Stimulated activated naive CD8-positive, alpha-beta T cell treated with anti-CD3 and anti-CD28 coated beads, Interleukin-15, Interleukin-2, amounts not matched to agents 100 ng/mL and 50 ng/mL, for 24 hours (primary cell): ENCODE results near the gene DSTYK.
A peak's percentile ranks its signal among the peaks of the same experiment; 100 is the strongest.

Experiments
- H3K27ac Mint-ChIP-seq: one replicate; pipeline ENCODE4 v1.8.0; 2021; ENCODE audit warnings: mild to moderate bottlenecking, mixed read lengths
- H3K27me3 Mint-ChIP-seq: one replicate; pipeline ENCODE4 v1.8.0; 2021; ENCODE audit warnings: mixed read lengths
- H3K36me3 Mint-ChIP-seq: one replicate; pipeline ENCODE4 v1.8.0; 2021; ENCODE audit warnings: low read depth, mixed read lengths
- H3K4me1 Mint-ChIP-seq: one replicate; pipeline ENCODE4 v1.8.0; 2021; ENCODE audit warnings: low read depth, mixed read lengths
- H3K4me3 Mint-ChIP-seq: one replicate; pipeline ENCODE4 v1.8.0; 2021; ENCODE audit warnings: mild to moderate bottlenecking, mixed read lengths
- H3K9me3 Mint-ChIP-seq: one replicate; pipeline ENCODE4 v1.8.0; 2021; ENCODE audit warnings: mixed read lengths

Gene DSTYK

DNA sequence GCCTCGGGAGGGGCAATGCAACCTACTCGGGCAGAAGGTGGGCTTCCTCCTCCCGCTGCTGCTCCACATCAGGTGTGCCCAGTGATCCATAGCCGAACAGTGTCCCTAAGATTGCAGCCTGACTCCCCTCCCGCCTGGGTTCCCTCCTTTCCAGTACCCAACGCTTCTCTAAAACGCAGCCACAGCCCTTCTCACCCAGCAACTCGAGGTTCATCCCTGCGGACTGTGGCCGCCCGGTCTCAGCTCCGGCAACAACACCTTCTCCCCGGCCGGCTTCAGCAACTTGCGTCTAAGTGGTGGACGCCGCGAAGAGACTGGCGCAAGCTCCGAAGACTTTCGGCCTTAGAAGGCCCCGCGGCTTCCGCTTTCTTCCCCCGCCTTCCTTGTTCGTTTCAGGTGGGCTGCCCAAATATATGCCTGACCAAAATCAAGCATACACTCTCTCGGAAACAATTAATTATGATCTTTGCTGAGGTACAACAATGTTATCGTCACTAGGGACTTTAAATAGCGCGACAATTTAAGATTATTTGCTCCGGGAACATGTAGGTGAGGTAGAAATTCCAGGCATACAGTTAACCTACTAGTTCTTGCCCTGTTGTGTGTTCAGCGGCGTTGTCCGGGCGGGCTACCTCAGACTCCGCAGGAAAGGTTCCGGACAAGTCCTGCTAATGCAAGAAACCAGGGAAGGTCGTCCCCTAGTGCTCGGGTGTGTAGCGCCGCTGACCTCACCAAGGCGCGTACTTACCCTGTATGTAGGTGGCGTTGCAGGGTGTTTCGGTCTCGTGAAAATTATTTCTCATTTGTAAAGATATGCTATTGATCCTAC lies 89.6 kb downstream of the DSTYK start, which contains the start of gene RBBP5:
TSS of gene RBBP5 (minus strand) at position 319 of the 829 bp plus-strand sequence. CDS start at position 214, 105 bp downstream.
- H3K27ac Mint-ChIP-seq = peak within 1 kb of the TSS; percentile 100
- H3K9me3 Mint-ChIP-seq = no peaks in the 10 kb centered on the region
- H3K27me3 Mint-ChIP-seq = no peaks in the 10 kb centered on the region
- H3K4me1 Mint-ChIP-seq = peaks cover 46% of the 10 kb centered on the region
- peaks cover 17% of the 10 kb centered on the region for H3K36me3 Mint-ChIP-seq
- H3K4me3 Mint-ChIP-seq = peak within 1 kb of the TSS; percentile 95

DNA sequence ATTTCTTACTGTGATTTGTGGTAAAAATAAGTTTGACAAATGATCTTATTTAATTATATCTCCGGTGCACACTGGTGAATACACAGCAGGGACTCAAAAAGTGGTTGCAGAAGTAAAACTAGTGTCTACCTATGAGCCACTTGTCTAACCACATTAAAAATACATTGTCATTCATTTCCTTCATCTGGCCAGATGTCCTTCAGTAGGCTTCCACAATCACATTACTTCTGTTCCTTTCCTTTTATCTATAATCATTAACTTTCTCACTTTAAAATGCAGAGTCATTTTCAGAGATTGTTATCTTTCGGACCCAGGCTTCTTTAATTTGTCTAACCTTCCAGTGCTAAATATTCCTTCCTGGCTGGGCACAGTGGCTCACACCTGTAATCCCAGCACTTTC lies 92.8 kb downstream of the DSTYK start:
- Mint-ChIP-seq H3K27ac (peak overlapping the region; percentile 47), H3K4me1 (peaks cover 51% of the 10 kb centered on the region), H3K4me3 (no peak overlapping the region), H3K36me3 (peaks cover 32% of the 10 kb centered on the region), H3K9me3 (no peaks in the 10 kb centered on the region), H3K27me3 (no peaks in the 10 kb centered on the region)

DNA sequence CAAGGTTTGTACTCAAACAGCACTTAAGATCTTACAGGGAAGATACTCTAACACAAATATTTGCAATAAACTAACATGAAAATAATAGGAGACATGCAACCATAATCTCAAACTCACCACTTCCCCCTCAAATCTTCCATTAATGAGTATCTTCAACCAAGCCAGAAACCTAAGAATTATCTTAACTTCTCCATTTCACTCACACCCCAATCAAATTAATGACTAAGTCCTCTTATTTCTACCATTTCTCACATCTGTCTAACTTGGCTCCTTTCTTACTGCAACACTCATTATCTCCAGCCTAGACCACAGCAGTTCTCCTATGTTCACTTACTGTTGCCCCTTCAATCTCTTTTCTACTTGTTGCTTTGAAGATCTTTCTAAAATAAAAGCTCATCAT lies 100.1 kb downstream of the DSTYK start:
- Mint-ChIP-seq H3K27me3 (no peaks in the 10 kb centered on the region), H3K36me3 (peaks cover 45% of the 10 kb centered on the region), H3K27ac (peak overlapping the region; percentile 0), H3K4me3 (no peak overlapping the region), H3K9me3 (no peaks in the 10 kb centered on the region), H3K4me1 (peaks cover 5% of the 10 kb centered on the region)

DNA sequence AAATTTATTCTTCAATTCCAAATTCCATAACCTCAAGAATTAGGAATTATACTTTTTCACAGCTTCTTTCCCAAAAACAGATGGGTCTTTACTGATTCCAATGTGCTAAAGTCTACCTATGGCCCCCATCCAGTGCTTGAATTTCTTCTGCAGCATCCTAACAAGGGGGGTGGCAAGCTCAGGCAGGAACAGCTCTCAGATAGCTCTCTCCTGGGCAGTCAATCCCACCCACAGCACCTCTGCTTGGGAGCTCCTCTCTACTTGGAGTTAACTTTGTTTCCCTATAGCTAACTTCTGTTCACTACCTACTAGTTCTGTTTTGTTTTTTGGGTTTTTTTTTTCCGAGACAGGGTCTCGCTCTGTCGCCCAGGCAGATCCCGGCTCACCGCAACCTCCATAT lies 101.8 kb downstream of the DSTYK start:
- Mint-ChIP-seq H3K4me1 (no peaks in the 10 kb centered on the region), H3K36me3 (peaks cover 49% of the 10 kb centered on the region), H3K27me3 (no peaks in the 10 kb centered on the region), H3K27ac (no peak overlapping the region), H3K9me3 (no peaks in the 10 kb centered on the region), H3K4me3 (no peak overlapping the region)

DNA sequence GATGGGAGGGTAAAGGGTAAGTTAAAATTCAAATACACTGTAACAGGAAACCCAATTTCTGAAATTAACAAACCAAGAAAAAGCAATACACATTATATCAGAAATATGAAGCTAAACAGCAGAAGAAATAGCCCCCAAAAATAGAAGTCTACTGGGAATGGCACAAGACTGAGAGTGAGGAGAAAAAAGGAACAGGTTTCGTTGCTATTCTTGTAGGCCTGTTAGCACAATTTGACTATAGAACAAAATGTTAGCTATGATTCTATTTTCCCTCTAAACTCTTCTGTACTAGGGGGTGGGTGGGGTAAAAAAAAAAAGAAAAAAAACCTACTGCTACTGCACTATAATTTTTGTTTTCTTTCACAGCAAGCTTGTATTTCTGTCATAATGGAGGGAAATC lies 102.2 kb downstream of the DSTYK start:
- no peak overlapping the region for H3K27ac Mint-ChIP-seq

DNA sequence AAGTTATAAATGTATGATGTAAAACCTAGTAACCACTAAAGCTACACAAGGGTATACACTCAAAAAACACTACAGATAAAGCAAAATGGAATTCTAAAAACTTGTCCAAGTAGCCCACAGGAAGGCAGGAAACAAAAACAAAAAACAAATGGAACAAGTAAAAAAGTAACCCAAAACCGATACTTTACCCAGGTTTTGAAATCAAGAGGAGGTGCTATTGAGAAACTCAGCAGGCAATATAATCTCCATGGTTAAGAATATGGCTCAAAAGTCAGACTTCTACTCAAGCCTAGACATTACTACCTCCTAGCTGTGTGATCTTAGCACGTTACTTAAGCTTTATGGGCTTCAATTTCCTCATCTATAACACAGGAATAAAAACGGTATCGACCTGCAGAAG lies 103.0 kb downstream of the DSTYK start:
- H3K36me3 Mint-ChIP-seq = peaks cover 50% of the 10 kb centered on the region
- H3K4me1 Mint-ChIP-seq = no peaks in the 10 kb centered on the region
- no peak overlapping the region for H3K27ac Mint-ChIP-seq
- no peaks in the 10 kb centered on the region for H3K9me3 Mint-ChIP-seq
- H3K27me3 Mint-ChIP-seq = no peaks in the 10 kb centered on the region
- no peak overlapping the region for H3K4me3 Mint-ChIP-seq

More for the DNA sequence above, 102.2 kb downstream of the DSTYK start:
- H3K36me3 Mint-ChIP-seq = peaks cover 46% of the 10 kb centered on the region
- no peaks in the 10 kb centered on the region for H3K4me1 Mint-ChIP-seq
- H3K9me3 Mint-ChIP-seq = no peaks in the 10 kb centered on the region
- H3K27me3 Mint-ChIP-seq = no peaks in the 10 kb centered on the region
- H3K4me3 Mint-ChIP-seq = no peak overlapping the region

DNA sequence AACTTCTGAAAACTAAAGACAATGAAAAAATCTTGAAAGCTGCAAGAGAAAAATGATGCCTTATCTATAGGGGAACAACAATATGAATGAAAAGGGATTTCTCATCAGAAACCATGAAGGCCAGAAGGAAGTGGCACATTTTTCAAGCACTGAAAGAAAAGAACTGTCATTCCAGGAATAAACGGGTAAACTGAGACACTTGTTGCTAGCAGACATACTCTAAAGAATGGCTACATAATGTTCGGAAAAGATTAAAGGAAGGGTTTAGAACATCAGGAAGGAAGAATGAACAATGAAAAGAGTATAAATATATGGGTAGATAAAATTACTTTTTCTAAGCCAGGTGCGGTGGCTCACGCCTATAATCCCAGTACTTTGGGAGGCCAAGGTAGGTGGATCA lies 104.2 kb downstream of the DSTYK start:
- H3K27me3 Mint-ChIP-seq = no peaks in the 10 kb centered on the region
- H3K4me3 Mint-ChIP-seq = no peak overlapping the region
- no peaks in the 10 kb centered on the region for H3K4me1 Mint-ChIP-seq
- H3K36me3 Mint-ChIP-seq = peaks cover 54% of the 10 kb centered on the region
- H3K27ac Mint-ChIP-seq = no peak overlapping the region
- no peaks in the 10 kb centered on the region for H3K9me3 Mint-ChIP-seq

DNA sequence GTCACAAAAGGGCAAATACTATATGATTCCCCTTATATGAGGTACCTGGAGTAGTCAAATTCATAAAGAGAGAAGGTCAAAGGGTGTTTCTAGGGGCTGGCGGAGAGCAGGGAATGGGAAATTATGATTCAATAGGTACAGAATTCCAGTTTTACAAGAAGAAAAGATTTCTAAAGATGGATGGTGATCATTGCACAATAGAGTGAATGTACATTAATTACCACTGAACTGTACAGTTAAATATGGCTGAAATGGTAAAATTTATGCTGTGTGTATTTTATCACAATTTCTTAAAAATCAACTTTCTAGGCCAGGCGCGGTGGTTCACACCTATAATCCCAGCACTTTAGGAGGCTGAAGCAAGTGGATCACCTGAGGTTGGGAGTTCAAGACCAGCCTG lies 109.1 kb downstream of the DSTYK start:
- Mint-ChIP-seq H3K27me3 (no peaks in the 10 kb centered on the region), H3K36me3 (peaks cover 81% of the 10 kb centered on the region), H3K4me1 (no peaks in the 10 kb centered on the region), H3K27ac (no peak overlapping the region), H3K4me3 (no peak overlapping the region), H3K9me3 (no peaks in the 10 kb centered on the region)

DNA sequence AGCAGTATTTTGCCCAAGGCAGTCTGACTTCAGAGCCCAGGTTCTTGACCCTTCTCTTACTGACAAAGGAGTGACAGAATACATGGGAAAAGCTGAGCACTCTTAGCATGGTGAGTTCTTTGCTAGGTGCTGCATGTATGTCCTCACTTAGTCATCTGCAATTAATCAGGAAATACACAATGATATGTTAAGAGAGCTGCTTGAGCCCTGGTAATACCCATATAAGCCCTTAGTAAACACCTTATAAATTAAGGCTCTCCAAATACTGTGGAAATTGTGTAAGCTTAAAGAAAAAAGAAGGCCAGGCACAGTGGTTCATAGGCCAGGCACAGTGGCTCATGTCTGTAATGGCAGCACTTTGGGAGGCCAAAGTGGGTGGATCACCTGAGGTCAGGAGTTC lies 113.3 kb downstream of the DSTYK start:
- Mint-ChIP-seq H3K4me3 (no peak overlapping the region), H3K36me3 (peaks cover 84% of the 10 kb centered on the region), H3K9me3 (no peaks in the 10 kb centered on the region), H3K27me3 (no peaks in the 10 kb centered on the region), H3K4me1 (no peaks in the 10 kb centered on the region), H3K27ac (no peak overlapping the region)

DNA sequence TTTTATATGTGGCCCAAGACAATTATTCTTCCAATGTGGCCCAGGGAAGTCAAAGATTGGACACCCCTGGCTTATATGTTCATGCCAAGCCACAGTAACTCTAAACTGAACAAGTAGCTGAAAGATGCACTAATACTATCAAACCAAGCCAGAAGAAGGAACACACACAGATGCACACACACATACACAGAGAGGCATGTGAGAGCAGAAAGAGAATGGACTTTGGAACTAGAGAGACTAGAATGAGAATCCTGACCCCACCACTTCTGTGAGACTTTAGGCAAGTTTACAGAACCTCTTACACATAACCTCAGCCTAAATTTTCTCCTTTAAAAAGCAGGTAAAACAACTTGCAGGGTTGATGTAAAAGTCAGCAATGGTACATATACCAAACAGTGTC lies 116.1 kb downstream of the DSTYK start:
- no peak overlapping the region for H3K4me3 Mint-ChIP-seq
- H3K9me3 Mint-ChIP-seq = no peaks in the 10 kb centered on the region
- H3K36me3 Mint-ChIP-seq = peaks cover 78% of the 10 kb centered on the region
- no peaks in the 10 kb centered on the region for H3K4me1 Mint-ChIP-seq
- H3K27me3 Mint-ChIP-seq = no peaks in the 10 kb centered on the region
- no peak overlapping the region for H3K27ac Mint-ChIP-seq
